Immature natural killer cell (primary cell): ENCODE data around the gene ACOX1. TPM values are rescaled to one million over a fixed set of nuclear protein-coding genes. Genes with fewer than 3 reads are reported as not detected.

Experiments used
- polyA plus RNA-seq, 3 donors: library from polyadenylated mRNA; unstranded; fragments of 300-500 nt; fragmentation: Illumina TruSeq; gene quantifications; one replicate each; pipeline ENCODE4 v1.2.3, GENCODE V29; 2021

ACOX1 gene
- polyA plus RNA-seq, 3 donors from 2014 or later = 16.1 to 23.9 (median 19.1) TPM

Other genes with a start within 250 kb of the ACOX1 start
- 10 to 100 TPM; 25.1 to 86.7 (median 30.7) TPM for gene GALK1, start 214.0 kb downstream of the ACOX1 start, polyA plus RNA-seq
- gene UNK, start 194.4 kb downstream of the ACOX1 start, polyA plus RNA-seq = 10 to 100 TPM; 26.0 to 48.4 (median 34.4) TPM
- gene UNC13D, start 134.8 kb downstream of the ACOX1 start, polyA plus RNA-seq = 100 to 1,000 TPM in 1 of 3 donors, 10 to 100 TPM in 2; 53.1 to 124 (median 57.5) TPM
- 10 to 100 TPM; 51.2 to 85.8 (median 69.1) TPM for gene WBP2, start 123.8 kb downstream of the ACOX1 start, polyA plus RNA-seq
- 1 to 10 TPM; 3.2 to 4.0 (median 3.9) TPM for gene TRIM47, start 100.6 kb downstream of the ACOX1 start, polyA plus RNA-seq
- gene TRIM65, start 82.2 kb downstream of the ACOX1 start, polyA plus RNA-seq = 10 to 100 TPM in 2 of 3 donors, 1 to 10 TPM in 1; 5.4 to 27.1 (median 18.7) TPM
- gene MRPL38, start 74.3 kb downstream of the ACOX1 start, polyA plus RNA-seq = 10 to 100 TPM; 55.9 to 67.5 (median 64.0) TPM
- 1 to 10 TPM in 2 of 3 donors, not detected in 1; 1.6 to 7.6 TPM for gene FBF1, start 38.1 kb downstream of the ACOX1 start, polyA plus RNA-seq
- gene TEN1, start 74 bp upstream of the ACOX1 start, polyA plus RNA-seq = 10 to 100 TPM; 40.2 to 53.0 (median 43.7) TPM
- gene CDK3, start 21.7 kb upstream of the ACOX1 start, polyA plus RNA-seq = 1 to 10 TPM in 2 of 3 donors, not detected in 1; 1.0 to 1.1 TPM
- not detected for gene EVPL, start 48.1 kb upstream of the ACOX1 start, polyA plus RNA-seq
- 10 to 100 TPM; 30.1 to 62.6 (median 61.0) TPM for gene SRP68, start 93.4 kb upstream of the ACOX1 start, polyA plus RNA-seq
- gene GALR2, start 95.6 kb upstream of the ACOX1 start, polyA plus RNA-seq = under 1 TPM in 1 of 3 donors, not detected in 2; 0.18 TPM
- under 1 TPM in 2 of 3 donors, not detected in 1; 0.59 to 0.60 TPM for gene ZACN, start 100.0 kb upstream of the ACOX1 start, polyA plus RNA-seq
- gene EXOC7, start 124.6 kb upstream of the ACOX1 start, polyA plus RNA-seq = 10 to 100 TPM; 37.2 to 78.9 (median 56.9) TPM
- gene FOXJ1, start 162.1 kb upstream of the ACOX1 start, polyA plus RNA-seq = not detected